C4-2B (cell line): ENCODE results near the gene LINGO1.

ENCODE experiments used
- CTCF ChIP-seq: fragments of 450-650 bp; conservative IDR thresholded peaks from 2 replicates; pipeline ENCODE4 v1.5.1; 2017; ENCODE audit warnings: mild to moderate bottlenecking
- ZFX ChIP-seq: fragments of 450-650 bp; IDR thresholded peaks from 2 replicates; pipeline ENCODE4 v1.6.1; 2017

- no peak for TF ChIP-seq CTCF
- no peak for TF ChIP-seq ZFX
These were observed 773 bp downstream of the LINGO1 start for GRCh38 chr15:77631745-77632533.
